Activated CD4-positive, alpha-beta T cell treated with anti-CD3 and anti-CD28 coated beads, Interleukin-2, amount 10 ng/mL, durations not matched to agents 24 days and 14 days (primary cell): ENCODE results near the gene RPP30. TPM values are rescaled to one million over a fixed set of nuclear protein-coding genes. Genes with fewer than 3 reads are reported as not detected.

ENCODE experiments used
- total RNA-seq: library from RNA; stranded (reverse); gene quantifications from 2 replicates; pipeline ENCODE4 v1.2.3, GENCODE V29; 2022

RPP30 gene
- total RNA-seq, 1 donor from 2014 or later, result 86.4 TPM

Other genes starting within 250 kb of the RPP30 start
- not detected in 2 replicates for gene HTR7, start 13.9 kb upstream of the RPP30 start, total RNA-seq
- not detected in 2 replicates for gene ANKRD1, start 49.1 kb downstream of the RPP30 start, total RNA-seq